D721Med (cell line): ENCODE data around the gene ITGB7.

Source experiments
- DNase-seq: peaks from one replicate; pipeline ENCODE4 v3.0.0; 2011; ENCODE audit warnings: low spot score; ENCODE audit not compliant: insufficient read length
- FAIRE-seq: peaks from 2 replicates; lab custom pipeline; 2011; peaks lifted over from hg19 to GRCh38; lab: Jason Lieb, UNC
- TF ChIP-seq, protein P1 (sequence below): IDR thresholded peaks from 2 replicates; pipeline ENCODE4 v1.5.1; 2012; ENCODE audit warnings: mild to moderate bottlenecking, control low read depth; ENCODE audit not compliant: insufficient read depth; ENCODE audit errors: missing control alignments

The ITGB7 gene

DNA sequence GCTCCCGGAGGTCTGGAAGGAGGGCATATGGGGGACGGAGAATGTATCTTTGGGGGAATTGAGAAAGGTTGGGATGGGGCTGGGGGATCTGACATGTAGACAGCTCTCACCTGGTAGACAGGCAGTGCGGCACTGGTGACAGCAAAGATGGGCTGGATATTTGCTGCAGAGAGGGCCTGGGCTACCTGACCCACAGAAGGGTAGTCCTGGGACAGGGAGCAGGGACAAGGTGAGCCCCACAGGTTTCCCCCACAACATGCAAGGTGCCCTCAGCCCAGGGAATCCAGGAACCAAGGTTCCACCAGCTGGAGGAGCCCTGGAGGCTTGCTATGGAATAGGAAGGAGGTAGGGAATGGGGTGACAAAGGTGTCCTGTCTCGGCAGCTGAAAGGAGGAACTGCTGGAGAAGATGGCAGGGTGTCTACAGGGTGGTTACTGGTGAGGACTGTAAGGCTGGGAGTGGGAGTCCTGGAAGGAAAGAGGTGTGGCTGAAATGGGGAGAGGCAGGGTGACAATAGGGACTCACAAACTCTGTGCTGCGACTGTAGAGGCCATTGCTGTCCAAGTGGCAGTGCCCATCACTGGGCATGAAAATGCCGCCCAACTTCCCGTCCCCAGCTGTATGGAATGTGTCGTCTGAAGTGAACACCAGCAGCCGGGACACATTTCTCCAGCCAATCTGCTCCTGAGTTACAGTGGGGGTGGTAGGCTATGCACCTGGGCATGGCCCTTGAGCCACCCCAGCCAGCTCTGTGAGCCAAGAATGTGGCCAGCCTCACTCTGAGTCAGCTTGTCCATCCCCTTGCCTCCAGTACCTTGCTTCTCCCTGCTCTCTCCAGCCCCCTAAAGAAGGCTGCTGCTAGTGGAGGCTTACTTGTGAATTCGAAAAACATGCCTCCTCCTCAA, 11.3 kb downstream of the ITGB7 start:
- no peak for DNase-seq
- no peak for FAIRE-seq
- TF ChIP-seq, protein P1, sequence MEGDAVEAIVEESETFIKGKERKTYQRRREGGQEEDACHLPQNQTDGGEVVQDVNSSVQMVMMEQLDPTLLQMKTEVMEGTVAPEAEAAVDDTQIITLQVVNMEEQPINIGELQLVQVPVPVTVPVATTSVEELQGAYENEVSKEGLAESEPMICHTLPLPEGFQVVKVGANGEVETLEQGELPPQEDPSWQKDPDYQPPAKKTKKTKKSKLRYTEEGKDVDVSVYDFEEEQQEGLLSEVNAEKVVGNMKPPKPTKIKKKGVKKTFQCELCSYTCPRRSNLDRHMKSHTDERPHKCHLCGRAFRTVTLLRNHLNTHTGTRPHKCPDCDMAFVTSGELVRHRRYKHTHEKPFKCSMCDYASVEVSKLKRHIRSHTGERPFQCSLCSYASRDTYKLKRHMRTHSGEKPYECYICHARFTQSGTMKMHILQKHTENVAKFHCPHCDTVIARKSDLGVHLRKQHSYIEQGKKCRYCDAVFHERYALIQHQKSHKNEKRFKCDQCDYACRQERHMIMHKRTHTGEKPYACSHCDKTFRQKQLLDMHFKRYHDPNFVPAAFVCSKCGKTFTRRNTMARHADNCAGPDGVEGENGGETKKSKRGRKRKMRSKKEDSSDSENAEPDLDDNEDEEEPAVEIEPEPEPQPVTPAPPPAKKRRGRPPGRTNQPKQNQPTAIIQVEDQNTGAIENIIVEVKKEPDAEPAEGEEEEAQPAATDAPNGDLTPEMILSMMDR: no peak

DNA sequence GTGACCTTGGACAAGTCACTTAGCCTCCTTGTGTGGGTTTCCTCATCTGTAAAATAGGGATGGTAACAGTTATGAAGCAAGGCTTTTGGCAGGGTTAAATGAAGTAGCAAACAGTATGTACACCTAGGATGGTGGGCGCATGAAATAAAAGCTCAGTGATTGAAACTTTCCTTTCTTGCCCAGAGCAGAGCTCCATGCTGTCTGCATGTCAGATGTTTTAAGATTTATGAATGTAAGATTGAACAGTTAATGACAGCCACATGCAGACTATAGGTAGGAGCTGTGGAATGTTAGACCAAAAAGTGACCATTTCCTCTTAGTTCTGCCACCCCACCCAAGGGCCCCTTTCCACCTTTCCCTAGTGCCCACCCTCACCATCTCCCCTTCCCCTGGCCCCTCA, 12.1 kb downstream of the ITGB7 start:
- DNase-seq: no peak
- TF ChIP-seq, protein P1: no peak
- FAIRE-seq: no peak

DNA sequence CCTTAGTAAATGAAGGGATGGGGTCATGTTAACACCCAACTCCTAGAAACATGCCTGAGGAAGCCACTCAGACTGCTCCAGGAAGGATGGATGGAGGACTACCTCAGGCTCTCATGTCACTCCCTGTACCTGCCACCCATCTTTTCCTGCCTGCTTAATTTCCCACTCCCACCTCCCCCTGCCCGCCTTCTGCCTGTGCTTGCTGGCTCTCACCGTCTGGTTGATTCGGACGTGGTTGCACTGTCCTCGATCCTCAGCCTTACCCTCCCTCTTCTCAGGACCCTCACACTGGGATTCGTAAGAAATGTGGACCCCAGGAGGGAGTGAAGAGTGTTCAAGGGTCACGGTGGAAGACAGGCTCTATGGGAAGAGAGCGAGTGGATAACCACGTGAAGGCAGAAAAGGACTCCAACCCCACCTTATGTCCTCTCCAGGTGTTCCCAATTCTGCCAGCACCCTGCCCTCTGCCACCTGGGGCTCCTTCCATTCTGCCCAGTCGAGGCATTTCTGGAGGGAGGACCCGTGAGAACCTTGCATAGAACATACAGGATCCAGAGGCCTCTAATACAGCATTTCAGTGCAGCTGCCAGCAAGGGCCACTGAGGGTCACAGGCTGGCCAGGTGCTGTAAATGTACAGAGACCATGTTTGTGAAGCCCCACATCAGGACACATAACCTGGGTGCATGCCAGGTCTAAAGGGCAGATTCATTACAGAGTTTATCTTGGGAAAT, 12.9 kb downstream of the ITGB7 start:
- TF ChIP-seq, protein P1: no peak
- no peak for DNase-seq
- no peak for FAIRE-seq

DNA sequence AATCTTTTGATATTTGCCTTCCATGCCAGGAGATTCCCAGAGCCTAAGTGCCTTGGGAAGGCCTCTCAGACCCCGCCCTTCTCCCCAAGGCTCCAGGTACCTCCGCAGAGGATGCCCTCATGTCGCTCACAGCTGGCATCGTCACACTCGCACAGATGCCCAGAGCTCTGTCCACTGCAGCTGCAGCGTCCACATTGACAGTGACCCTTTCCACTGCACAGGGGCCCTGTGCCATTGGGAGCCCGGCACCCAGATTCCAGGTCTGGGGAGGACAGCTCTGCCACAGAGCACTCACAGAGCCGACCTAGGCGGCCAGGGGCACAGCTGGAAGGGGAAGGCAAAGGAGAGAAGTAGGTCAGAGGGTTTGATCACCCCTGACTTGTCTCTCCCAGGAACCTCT, 14.0 kb downstream of the ITGB7 start:
- TF ChIP-seq, protein P1: no peak
- DNase-seq: no peak
- FAIRE-seq: no peak

DNA sequence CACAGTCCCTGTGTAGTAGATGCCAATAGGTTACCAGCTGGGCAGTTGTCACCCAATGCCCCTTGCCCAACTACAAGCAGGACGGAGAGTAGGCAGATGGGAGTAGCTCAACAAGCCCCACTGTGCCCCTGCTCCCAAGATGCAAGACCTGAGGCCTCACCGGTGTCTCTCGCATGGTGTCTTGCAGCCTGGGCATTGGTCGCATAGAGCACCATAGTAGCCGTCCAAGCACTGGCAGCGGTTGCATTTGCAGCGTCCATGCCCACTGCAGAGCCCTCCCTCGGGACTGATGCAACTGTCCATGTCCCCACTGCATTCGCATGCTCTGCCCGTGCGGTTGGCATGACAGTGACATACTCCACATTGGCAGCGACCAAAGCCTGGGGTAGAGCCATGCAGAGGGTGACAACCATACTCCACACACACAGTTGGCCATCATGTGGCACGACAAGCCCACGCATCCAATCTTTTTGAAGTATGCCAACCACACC, 14.5 kb downstream of the ITGB7 start:
- TF ChIP-seq, protein P1: no peak
- no peak for FAIRE-seq
- no peak for DNase-seq

DNA sequence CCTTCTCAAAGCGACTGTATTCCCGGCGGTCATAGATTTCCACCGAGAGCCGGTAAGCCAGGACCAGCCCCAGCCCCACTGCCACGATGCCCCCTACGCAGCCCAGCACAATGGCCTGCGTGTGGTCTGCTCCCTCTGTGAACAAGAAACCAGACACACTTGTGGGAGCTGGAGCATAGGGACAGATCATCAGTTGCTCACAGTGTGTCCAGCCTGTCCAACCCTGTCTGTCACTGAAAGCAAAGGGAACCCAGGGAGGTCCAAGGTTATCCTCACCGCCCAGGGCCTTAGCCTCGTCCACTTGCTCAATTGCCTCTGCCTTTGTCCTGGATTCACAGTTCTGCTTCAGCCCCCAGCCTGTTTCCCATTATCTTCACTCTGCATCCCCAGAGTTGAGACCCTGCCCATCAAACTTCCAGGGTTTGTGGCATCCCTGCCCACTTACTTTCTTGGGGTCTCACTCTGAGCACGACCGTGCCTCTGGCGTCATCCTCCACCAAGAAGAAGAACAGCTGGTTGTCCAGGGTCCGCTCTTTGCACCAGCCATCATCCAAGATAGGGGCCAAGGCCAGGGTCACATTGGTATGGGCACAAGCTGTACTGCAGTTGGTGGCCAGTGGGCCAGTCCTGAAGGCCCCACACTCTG, 15.0 kb downstream of the ITGB7 start:
- DNase-seq (no peak), FAIRE-seq (no peak)
- TF ChIP-seq, protein P1: no peak
